H9 (cell line): ENCODE results near the gene ZNRF1. TPM values are rescaled to one million over a fixed set of nuclear protein-coding genes. Genes with fewer than 3 reads are reported as not detected.

Source experiments
- DNase-seq: peaks from one replicate; pipeline ENCODE4 v3.0.0-alpha.2; 2017
- H2AFZ ChIP-seq: one replicate; pipeline ENCODE4 v1.6.1; 2013; ENCODE audit warnings: mild to moderate bottlenecking, low read length, control low read depth, moderate library complexity
- H2AK5ac ChIP-seq: 2 replicates; pipeline ENCODE4 v1.6.1; 2013; ENCODE audit warnings: low read length, control low read depth, mixed read lengths; ENCODE audit not compliant: insufficient read length
- H2BK120ac ChIP-seq: one replicate; pipeline ENCODE4 v1.6.1; 2013; ENCODE audit warnings: low read depth, mild to moderate bottlenecking, low read length, control low read depth, inconsistent platforms; ENCODE audit not compliant: poor library complexity, severe bottlenecking
- H2BK12ac ChIP-seq: 2 replicates; pipeline ENCODE4 v1.6.1; 2013; ENCODE audit warnings: low read length, control low read depth, mixed read lengths, low read depth; ENCODE audit not compliant: insufficient read length
- H2BK15ac ChIP-seq: 2 replicates; pipeline ENCODE4 v1.6.1; 2013; ENCODE audit warnings: low read depth, low read length, control low read depth
- H2BK20ac ChIP-seq: one replicate; pipeline ENCODE4 v1.6.1; 2013; ENCODE audit warnings: low read depth, mild to moderate bottlenecking, low read length, control low read depth, inconsistent platforms; ENCODE audit not compliant: poor library complexity, severe bottlenecking
- H2BK5ac ChIP-seq: 2 replicates; pipeline ENCODE4 v1.6.1; 2013; ENCODE audit warnings: low read length, control low read depth, mixed read lengths; ENCODE audit not compliant: insufficient read length
- H3K14ac ChIP-seq: 2 replicates; pipeline ENCODE4 v1.6.1; 2013; ENCODE audit warnings: low read length, control low read depth; ENCODE audit not compliant: insufficient read depth
- H3K18ac ChIP-seq: 2 replicates; pipeline ENCODE4 v1.6.1; 2013; ENCODE audit warnings: low read depth, mild to moderate bottlenecking, mixed read lengths, low read length, control low read depth; ENCODE audit not compliant: insufficient read length
- H3K23ac ChIP-seq: 2 replicates; pipeline ENCODE4 v1.6.1; 2013; ENCODE audit warnings: low read length, control low read depth, mixed read lengths, low read depth; ENCODE audit not compliant: insufficient read length
- H3K23me2 ChIP-seq: 2 replicates; pipeline ENCODE4 v1.6.1; 2013; ENCODE audit warnings: low read depth, mild to moderate bottlenecking, mixed read lengths, low read length, control low read depth; ENCODE audit not compliant: insufficient read length, poor library complexity, severe bottlenecking
- H3K27ac ChIP-seq: 2 replicates; pipeline ENCODE4 v1.5.1; 2013; ENCODE audit warnings: low read length, control low read depth, mixed read lengths, low read depth; ENCODE audit not compliant: insufficient read length
- H3K27me3 ChIP-seq: 2 replicates; pipeline ENCODE4 v1.6.1; 2013; ENCODE audit warnings: low read length, control low read depth, inconsistent platforms; ENCODE audit not compliant: insufficient read depth
- H3K4ac ChIP-seq: 2 replicates; pipeline ENCODE4 v1.6.1; 2013; ENCODE audit warnings: low read depth, mild to moderate bottlenecking, control low read depth, inconsistent platforms, low read length, moderate library complexity
- H3K4me1 ChIP-seq: 2 replicates; pipeline ENCODE4 v1.6.1; 2013; ENCODE audit warnings: low read length, control low read depth, inconsistent platforms; ENCODE audit not compliant: insufficient read depth
- H3K4me2 ChIP-seq: 2 replicates; pipeline ENCODE4 v1.6.1; 2013; ENCODE audit warnings: low read length, control low read depth, mixed read lengths; ENCODE audit not compliant: insufficient read length, insufficient read depth
- H3K56ac ChIP-seq: 2 replicates; pipeline ENCODE4 v1.6.1; 2013; ENCODE audit warnings: low read depth, mild to moderate bottlenecking, mixed read lengths, low read length, control low read depth; ENCODE audit not compliant: insufficient read length
- H3K79me1 ChIP-seq: 2 replicates; pipeline ENCODE4 v1.6.1; 2013; ENCODE audit warnings: low read depth, mild to moderate bottlenecking, moderate library complexity, low read length, control low read depth, inconsistent platforms; ENCODE audit not compliant: insufficient read depth, poor library complexity, severe bottlenecking
- H3K79me2 ChIP-seq: 2 replicates; pipeline ENCODE4 v1.6.1; 2013; ENCODE audit warnings: low read length, control low read depth, inconsistent platforms; ENCODE audit not compliant: insufficient read depth
- H3K9ac ChIP-seq: 2 replicates; pipeline ENCODE4 v1.6.1; 2013; ENCODE audit warnings: low read length, control low read depth, mixed read lengths; ENCODE audit not compliant: insufficient read length; ENCODE audit errors: extremely low read depth
- H3K9me3 ChIP-seq: one replicate; pipeline ENCODE4 v1.6.1; 2013; ENCODE audit warnings: low read depth, low read length, inconsistent platforms; ENCODE audit not compliant: control insufficient read depth
- H3T11ph ChIP-seq: one replicate; pipeline ENCODE4 v1.6.1; 2013; ENCODE audit warnings: mild to moderate bottlenecking, low read length, control low read depth, inconsistent platforms
- H4K20me1 ChIP-seq: one replicate; pipeline ENCODE4 v1.6.1; 2013; ENCODE audit not compliant: control insufficient read depth, insufficient read length, insufficient read depth
- H4K5ac ChIP-seq: 2 replicates; pipeline ENCODE4 v1.6.1; 2013; ENCODE audit warnings: low read depth, mild to moderate bottlenecking, mixed read lengths, low read length, control low read depth; ENCODE audit not compliant: insufficient read length
- H4K8ac ChIP-seq: replicated peaks from 2 replicates; pipeline ENCODE4 v1.6.1; 2013; ENCODE audit warnings: low read length, control low read depth, mixed read lengths, low read depth; ENCODE audit not compliant: insufficient read length
- H4K91ac ChIP-seq: 2 replicates; pipeline ENCODE4 v1.6.1; 2013; ENCODE audit warnings: low read depth, mild to moderate bottlenecking, moderate library complexity, mixed read lengths, low read length, control low read depth; ENCODE audit not compliant: insufficient read length
- H3K27ac Mint-ChIP-seq, 3 experiments: 2 replicates in 2 of 3; 3 replicates in 1 of 3; pipeline ENCODE4 v1.8.0; 2020 to 2021; ENCODE audit warnings: mixed read lengths in 3 of 3, mild to moderate bottlenecking in 1 of 3, moderate library complexity in 1 of 3
- H3K27me3 Mint-ChIP-seq: 2 replicates; pipeline ENCODE4 v1.8.0; 2021; ENCODE audit warnings: low read depth, mild to moderate bottlenecking, moderate library complexity, mixed read lengths
- H3K36me3 Mint-ChIP-seq, 3 experiments: 2 replicates in 2 of 3; 3 replicates in 1 of 3; pipeline ENCODE4 v1.8.0; 2020 to 2021; ENCODE audit warnings: low read depth in 3 of 3, mixed read lengths in 3 of 3; ENCODE audit not compliant: insufficient read depth in 1 of 3
- H3K4me1 Mint-ChIP-seq, 2 experiments: 2 replicates each; pipeline ENCODE4 v1.8.0; 2020; ENCODE audit warnings: mixed read lengths in 2 of 2
- H3K4me3 Mint-ChIP-seq, 2 experiments: 2 replicates in 1 of 2; 3 replicates in 1 of 2; pipeline ENCODE4 v1.8.0; 2020 to 2021; ENCODE audit warnings: mild to moderate bottlenecking in 2 of 2, mixed read lengths in 2 of 2, moderate library complexity in 1 of 2
- H3K9me3 Mint-ChIP-seq, 2 experiments: 2 replicates in 1 of 2; 3 replicates in 1 of 2; pipeline ENCODE4 v1.8.0; 2020; ENCODE audit warnings: mild to moderate bottlenecking in 2 of 2, mixed read lengths in 2 of 2, moderate library complexity in 1 of 2
- CTCF ChIP-seq: fragments of 200-600 bp; sonication (generic); conservative IDR thresholded peaks from 3 replicates; pipeline ENCODE4 v1.8.0; 2021; ENCODE audit warnings: antibody characterized with exemption, mild to moderate bottlenecking
- WGBS: extraction: QIAGEN DNeasy Blood & Tissue Kit; methylation state at CpG from one replicate; pipeline ENCODE4 v1.1.7; 2013; ENCODE audit warnings: missing lambda C conversion rate, low lambda C conversion rate, mixed read lengths; ENCODE audit not compliant: insufficient read length; ENCODE audit errors: extremely low coverage; 5-methylcytosine and 5-hydroxymethylcytosine counted together
- total RNA-seq: library from RNA; stranded (reverse); gene quantifications from 2 replicates; pipeline ENCODE4 v1.2.1, GENCODE V29; 2021

Gene ZNRF1
- total RNA-seq, 1 experiment from 2014 or later = 49.6 TPM

DNA sequence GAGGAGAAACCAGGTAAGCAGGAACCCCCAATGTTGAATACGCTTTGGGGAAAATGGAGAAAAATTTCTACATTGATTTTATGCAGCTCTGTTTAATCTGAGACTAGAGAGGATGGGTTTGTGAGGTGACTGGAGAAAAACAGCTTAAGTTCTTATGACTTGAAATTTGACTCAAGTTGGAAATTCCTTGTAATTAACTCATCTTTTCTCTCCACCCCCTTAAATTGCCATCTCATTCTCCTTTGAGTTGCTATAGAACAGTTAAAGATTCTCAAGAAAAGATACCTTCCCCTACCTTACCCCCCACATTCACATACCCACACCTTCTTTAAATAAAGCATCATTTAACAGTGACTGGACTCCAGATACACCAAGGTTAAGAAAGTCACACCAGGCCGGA is 24.2 kb downstream of the ZNRF1 start:
- H3K36me3 Mint-ChIP-seq = peaks cover 28 to 39% (median 29%) of the 10 kb centered on the region in 3 experiments
- no peak for TF ChIP-seq CTCF
- Histone ChIP-seq H2BK120ac (no peak overlapping the region), H2AFZ (no peak overlapping the region), H3K23ac (no peak overlapping the region), H3K79me2 (peaks cover 8% of the 10 kb centered on the region; the same call in 1 of the 2 replicates), H2BK12ac (no peak overlapping the region), H3K79me1 (peaks cover 8% of the 10 kb centered on the region), H3K27ac (no peak overlapping the region), H3K4ac (no peak overlapping the region), H3K56ac (no peak overlapping the region), H2BK20ac (no peak overlapping the region), H3T11ph (no peak overlapping the region), H4K5ac (no peak overlapping the region), H4K91ac (no peak overlapping the region), H3K9me3 (no peaks in the 10 kb centered on the region), H3K14ac (no peak overlapping the region), H3K23me2 (no peaks in the 10 kb centered on the region), H2AK5ac (no peak overlapping the region), H3K18ac (no peak overlapping the region), H3K27me3 (no peaks in the 10 kb centered on the region), H3K9ac (no peak overlapping the region), H3K4me1 (peaks cover 6% of the 10 kb centered on the region; the same call in 1 of the 2 replicates), H2BK5ac (no peak overlapping the region), H3K4me2 (no peak overlapping the region), H2BK15ac (no peak overlapping the region), H4K20me1 (no peaks in the 10 kb centered on the region), H4K8ac (no peak overlapping the region)
- WGBS = no CpG with 5 or more reads among the region's 2 CpGs
- H3K4me3 Mint-ChIP-seq = no peak overlapping the region
- H3K27me3 Mint-ChIP-seq = no peaks in the 10 kb centered on the region
- DNase-seq = no peak
- peak overlapping the region in 1 of 3 experiments; percentile 81; a peak in 2 of 7 replicates for H3K27ac Mint-ChIP-seq
- peaks cover 8 to 13% of the 10 kb centered on the region in 2 experiments; a peak in 3 of 4 replicates for H3K4me1 Mint-ChIP-seq
- peaks cover 25 to 29% of the 10 kb centered on the region in 2 experiments for H3K9me3 Mint-ChIP-seq
